Left renal pelvis (tissue), 4 donors: ENCODE data around the gene KRTAP5-5. TPM values are rescaled to one million over a fixed set of nuclear protein-coding genes. Genes with fewer than 3 reads are reported as not detected.
"Not testable (repeated sequence)": the region's sequence is repeated elsewhere in the genome, so short reads cannot be mapped to it uniquely, and the experiment has no call there.

ENCODE experiments used
- DNase-seq, 4 donors: peaks; one replicate each; pipeline ENCODE4 v3.0.0-alpha.2; 2013; ENCODE audit warnings: low read depth in 4 of 4, low spot score in 3 of 4
- polyA plus RNA-seq, 4 donors: library from polyadenylated mRNA; unstranded; fragments of 120-200 nt; gene quantifications; one replicate each; pipeline ENCODE4 v1.2.1, GENCODE V29; 2013; ENCODE audit not compliant: insufficient read length in 4 of 4

The KRTAP5-5 gene, protein sequence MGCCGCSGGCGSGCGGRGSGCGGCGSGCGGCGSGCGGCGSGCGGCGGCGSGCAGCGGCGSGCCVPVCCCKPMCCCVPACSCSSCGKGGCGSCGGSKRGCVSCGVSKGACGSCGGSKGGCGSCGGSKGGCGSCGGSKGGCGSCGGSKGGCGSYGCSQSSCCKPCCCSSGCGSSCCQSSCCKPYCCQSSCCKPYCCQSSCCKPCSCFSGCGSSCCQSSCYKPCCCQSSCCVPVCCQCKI
- not detected for polyA plus RNA-seq

DNA sequence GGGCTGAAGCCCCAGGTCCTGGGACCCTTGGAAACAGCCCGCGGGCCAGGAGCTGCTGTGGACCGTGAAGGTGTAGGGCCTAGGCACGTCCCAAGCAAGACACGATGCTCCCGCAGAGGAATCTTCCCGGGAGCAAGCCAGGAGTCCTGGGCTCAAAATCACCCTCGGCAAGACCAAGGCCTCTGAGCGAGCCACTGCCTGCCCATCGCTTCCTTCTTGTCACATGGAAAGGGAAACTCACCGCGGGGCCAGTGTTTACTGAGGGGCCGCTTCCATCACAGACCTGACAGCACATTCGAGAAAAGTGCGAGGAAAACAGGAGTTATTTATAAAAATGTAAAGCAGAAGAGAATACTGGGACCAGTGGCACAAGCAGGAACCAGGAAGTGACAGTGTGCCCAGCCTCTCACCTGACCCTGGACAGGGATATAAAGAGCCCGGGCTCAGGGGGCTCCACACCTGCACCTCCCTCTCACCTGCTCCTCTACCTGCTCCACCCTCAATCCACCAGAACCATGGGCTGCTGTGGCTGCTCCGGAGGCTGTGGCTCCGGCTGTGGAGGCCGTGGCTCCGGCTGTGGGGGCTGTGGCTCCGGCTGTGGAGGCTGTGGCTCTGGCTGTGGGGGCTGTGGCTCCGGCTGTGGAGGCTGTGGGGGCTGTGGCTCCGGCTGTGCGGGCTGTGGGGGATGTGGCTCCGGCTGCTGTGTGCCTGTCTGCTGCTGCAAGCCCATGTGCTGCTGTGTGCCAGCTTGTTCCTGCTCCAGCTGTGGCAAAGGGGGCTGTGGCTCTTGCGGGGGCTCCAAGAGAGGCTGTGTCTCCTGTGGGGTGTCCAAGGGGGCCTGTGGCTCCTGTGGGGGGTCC lies at the start of gene KRTAP5-5:
Gene KRTAP5-5 (plus strand): TSS at position 450 of the 860 bp plus-strand sequence. CDS start 66 bp downstream, at position 516.
- no peak for DNase-seq

DNA sequence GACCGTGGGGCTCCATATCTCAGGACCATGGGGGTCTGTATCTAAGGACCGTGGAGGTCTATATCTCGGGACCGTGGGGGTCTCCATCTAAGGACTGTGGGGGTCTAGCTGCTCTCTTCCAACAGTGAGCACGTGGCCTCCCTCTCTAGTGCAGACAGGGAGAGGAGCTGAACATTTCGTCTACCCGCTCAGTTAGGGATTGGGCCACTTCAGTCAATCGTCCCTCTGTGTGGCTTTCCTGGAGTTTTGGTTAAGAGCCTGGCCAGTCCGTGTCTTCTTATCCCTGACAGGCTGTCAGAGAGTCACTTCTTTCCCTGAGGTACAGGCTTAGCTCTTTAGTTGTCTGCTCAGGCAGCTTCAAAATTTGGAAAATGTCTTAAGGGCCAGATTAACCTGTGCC lies 47.6 kb upstream of the KRTAP5-5 start:
- no peak for DNase-seq

DNA sequence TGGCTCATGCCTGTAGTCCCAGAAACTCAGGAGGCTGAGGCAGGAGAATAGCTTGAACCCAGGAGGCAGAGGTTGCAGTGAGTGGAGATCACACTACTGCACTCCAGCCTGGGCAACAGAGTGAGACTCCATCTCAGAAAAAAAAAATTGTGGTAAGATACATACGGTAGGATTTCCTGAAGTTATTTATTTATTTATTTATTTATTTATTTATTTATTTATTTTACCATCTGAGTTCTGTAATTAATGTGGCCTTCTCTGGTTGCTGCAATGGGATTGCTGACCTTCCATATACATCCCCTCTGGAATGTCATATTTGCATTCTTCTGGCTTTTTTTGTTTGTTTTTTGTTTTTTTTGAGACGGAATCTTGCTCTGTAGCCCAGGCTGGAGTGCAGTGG lies 46.7 kb upstream of the KRTAP5-5 start:
- DNase-seq = not testable (repeated sequence)

DNA sequence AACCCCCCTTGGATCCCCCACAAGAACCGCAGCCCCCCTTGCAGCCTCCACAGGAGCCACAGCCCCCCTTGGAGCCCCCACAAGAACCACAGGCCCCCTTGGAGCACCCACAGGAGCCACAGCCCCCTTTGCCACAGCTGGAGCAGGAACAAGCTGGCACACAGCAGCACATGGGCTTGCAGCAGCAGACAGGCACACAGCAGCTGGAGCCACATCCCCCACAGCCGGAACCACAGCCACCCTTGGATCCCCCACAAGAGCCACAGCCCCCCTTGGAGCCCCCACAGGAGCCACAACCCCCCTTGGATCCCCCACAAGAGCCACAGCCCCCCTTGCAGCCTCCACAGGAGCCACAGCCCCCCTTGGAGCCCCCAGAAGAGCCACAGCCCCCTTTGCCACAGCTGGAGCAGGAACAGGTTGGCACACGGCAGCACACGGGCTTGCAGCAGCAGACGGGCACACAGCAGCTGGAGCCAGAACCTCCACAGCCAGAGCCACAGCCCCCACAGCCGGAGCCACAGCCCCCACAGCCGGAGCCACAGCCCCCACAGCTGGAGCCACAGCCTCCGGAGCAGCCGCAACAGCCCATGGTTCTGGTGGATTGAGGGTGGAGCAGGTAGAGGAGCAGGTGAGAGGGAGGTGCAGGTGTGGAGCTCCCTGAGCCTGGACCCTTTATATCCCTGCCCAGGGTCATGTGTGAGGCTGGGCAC lies 44.8 kb upstream of the KRTAP5-5 start, which contains the start of gene KRTAP5-1:
Gene KRTAP5-1 (minus strand): TSS at position 623 of the 710 bp plus-strand sequence. CDS start 34 bp downstream, at position 589.
- DNase-seq = not testable (repeated sequence)

DNA sequence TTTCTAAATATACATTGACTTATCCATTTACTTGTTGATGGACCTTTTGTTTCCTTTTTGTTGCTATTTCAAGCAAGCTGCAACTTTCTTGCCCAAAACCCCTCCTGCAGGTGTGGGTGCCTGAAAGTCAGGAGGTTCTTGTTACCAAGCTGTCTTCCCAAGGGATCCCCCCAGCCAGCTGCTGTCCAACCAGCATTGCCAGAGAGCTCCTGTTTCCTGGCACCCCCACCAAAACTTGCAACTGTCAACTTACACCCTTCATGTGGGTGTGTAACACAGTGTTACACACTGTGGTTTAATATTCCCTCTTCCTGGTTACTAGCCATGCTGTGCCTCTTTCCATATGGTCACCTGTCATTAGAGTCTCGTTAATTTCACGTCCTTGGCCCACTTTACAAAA lies 42.9 kb upstream of the KRTAP5-5 start:
- no peak for DNase-seq

DNA sequence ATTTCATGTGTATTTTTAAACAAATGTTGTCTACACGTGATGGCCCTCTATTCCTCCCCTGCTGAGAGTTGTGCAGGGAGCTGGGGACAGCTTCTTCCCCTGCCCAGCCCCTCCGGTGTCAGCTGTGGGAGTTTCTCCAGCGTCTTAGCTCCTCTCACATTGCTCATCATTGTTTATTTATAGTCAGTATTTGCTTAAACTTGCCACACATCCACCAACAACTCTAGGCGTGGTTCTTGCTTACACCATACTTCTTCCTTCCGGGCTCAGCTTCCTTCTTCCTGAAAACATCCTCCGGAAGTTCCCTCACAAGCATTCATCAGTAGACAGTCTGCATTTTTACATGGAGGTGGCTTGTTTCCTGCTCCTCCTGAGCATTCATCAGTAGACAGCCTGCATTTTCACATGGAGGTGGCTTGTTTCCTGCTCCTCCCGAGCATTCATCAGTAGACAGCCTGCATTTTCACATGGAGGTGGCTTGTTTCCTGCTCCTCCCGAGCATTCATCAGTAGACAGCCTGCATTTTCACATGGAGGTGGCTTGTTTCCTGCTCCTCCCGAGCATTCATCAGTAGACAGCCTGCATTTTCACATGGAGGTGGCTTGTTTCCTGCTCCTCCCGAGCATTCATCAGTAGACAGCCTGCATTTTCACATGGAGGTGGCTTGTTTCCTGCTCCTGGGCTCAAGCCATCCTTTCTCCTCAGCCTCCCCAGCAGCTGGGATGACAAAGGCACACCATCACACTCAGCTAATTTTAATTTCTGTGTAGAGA lies 40.2 kb upstream of the KRTAP5-5 start:
- not testable (repeated sequence) for DNase-seq

DNA sequence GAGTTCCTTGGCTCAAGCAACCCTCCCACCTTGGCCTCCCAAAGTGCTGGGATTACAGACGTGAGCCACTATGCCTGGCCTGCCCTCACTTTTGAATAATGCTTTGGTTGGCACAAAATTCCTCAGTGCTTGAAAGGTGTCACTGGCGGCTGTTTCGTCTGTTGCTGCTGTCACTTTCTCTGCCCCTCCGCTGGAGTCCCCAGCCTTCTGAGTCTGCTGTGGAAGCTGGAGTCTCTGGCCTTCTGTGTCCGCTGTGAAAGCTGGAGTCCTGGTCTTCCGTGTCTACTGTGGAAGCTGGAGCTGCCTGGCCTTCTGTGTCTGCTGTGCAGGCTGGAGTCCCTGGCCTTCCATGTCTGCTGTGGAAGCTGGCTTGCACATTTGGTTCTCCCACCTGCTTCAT lies 39.6 kb upstream of the KRTAP5-5 start:
- no peak for DNase-seq

DNA sequence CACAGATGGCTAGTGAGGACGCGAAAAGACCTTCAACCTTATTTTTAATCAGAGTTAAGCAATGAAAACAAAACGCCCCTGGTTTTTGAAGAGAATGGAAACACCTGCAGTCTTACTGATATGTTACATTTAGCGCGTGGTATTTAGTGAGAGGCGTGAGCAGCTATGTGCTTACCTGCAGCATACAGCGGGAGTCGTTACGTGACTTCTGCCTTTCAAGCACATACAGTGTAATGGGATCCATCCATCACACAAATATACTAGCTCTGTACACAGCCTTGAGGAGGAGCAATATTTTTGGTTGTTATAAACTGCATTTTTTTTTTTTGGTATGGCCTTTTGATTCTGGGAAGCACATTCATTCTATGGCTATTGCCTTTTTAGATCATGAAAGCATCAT lies 36.9 kb upstream of the KRTAP5-5 start:
- no peak for DNase-seq

DNA sequence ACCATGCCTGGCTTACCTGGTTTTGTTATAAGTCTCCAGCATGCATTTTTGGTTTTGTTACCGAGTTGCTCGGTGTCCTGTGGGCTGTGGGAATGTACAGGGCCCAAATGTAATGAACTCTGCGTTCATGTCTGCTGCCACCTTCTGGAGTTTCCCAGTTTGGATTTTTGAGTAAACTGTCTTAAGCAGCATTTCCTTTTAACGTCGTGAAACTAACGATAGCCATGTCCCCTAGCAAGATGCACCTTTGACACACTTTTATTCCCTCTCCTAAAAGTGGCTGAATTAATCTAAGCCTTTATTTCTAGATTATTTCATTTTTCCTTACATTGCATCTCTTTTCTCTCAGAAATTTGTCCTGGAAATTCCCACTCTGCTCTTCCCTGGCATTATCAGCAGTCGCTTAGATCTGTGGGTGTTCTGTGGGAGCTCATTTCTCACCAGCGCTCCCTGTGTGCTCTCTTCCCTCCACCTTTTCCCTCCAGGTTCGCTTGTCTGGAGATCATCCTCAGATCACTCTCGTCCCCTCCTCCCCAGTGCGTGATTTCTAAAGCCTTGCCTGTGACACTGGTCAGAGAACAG lies 33.5 kb upstream of the KRTAP5-5 start:
- not testable (repeated sequence) for DNase-seq

DNA sequence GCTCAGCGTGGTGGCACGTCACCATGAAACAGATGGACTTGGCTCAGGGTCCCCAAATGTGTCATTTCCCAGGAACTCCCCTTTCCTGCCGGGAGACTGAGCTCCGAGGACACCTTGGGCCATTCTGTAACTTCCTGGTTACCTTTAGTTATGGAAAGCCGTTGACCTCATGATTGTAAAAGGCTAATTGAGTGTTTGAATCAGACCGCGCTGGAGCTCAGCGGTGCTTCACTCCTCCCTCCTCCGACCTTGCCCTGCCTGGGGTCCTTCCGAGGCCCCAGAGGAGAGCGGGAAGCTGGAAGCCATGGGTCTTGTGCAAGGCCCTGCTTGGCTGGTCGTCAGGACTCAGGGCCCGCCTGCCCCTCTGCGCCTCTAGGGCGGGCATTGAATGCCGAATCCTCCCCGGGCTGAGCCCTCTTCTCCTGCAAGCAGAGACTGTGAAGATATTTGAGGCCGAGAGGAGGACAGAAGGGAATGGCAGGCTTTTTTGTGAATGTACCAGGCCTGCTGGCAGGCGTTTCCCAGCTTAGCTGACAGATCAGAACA lies 32.9 kb upstream of the KRTAP5-5 start:
- not testable (repeated sequence) for DNase-seq

DNA sequence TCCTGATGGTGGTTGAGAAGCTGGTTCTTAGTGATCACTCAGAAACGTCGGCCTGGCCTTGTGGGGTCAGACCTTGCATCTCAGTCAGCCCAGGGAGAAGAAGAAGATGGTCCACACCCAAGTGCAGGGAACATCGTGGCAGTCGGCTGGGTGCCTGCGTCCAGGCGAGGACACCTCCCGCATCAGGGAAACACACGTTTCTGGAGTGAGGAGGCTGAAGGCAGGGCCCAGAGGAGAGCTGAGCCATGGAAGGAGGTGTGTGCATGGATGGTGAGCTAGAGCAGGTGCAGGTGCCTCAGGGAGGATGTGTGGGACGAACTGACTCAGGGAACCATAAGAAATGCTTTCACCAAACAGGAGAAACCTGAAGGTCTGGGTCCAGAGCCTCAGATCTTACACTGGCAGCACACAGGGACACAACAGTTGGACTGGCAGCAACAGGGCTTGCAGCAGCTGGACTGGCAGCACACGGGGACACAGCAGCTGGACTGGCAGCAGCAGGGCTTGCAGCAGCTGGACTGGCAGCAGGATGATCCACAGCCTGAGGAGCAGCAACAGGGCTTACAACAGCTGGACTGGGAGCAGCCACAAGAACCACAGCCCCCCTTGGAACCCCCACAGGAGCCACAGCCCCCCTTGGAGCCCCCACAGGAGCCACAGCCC lies 32.1 kb upstream of the KRTAP5-5 start:
- DNase-seq = no peak

DNA sequence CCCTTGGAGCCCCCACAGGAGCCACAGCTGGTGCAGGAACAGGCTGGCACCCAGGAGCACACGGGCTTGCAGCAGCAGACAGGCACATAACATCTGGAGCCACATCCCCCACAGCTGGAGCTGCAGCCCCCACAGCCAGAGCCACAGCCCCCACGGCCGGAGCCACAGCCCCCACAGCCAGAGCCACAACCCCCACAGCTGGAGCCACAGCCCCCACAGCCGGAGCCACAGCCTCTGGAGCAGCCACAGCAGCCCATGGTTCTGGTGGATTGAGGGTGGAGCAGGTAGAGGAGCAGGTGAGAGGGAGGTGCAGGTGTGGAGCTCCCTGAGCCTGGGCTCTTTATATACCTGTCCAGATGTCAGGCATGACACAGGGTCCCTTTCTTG lies 31.6 kb upstream of the KRTAP5-5 start, which contains the start of gene KRTAP5-2:
Gene KRTAP5-2 (minus strand): TSS at position 301 of the 387 bp plus-strand sequence. CDS start 44 bp downstream, at position 257.
- DNase-seq = no peak

DNA sequence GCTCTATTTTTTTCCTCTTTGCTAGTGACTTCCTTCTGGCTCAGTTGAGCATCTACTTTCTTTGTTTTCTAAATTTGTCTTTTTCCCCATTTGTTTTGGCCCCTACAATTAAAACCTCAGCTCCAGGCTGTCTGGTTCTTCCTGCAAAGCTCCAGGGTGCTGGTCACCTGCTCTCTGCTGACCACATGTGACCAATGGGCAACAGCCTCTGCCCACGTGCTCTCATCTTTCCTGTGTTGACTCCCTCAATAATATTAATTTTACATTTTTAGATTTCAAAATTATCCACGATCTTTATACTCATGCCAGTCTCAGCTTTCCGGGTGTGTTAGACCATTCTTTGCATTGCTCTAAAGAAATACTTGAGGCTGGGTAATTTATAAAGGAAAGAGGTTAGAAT lies 31.2 kb upstream of the KRTAP5-5 start:
- DNase-seq = not testable (repeated sequence)

DNA sequence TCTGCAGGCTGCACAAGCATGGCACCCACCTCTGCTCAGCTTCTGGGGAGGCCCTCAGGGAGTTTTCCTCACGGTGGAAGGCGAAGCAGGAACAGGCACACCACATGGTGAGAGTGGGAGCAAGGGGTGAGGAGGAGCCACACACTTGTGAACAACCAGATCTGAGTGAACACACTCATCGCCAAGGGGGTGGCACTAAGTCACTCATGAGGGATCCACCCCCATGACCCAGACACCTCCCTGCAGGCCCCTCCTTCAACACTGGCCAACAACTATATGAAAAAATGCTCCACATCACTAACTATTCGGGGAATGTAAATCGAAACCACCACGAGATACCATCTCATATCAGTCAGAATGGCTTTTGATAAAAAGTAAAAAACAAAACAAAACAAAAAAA lies 30.8 kb upstream of the KRTAP5-5 start:
- DNase-seq = no peak

DNA sequence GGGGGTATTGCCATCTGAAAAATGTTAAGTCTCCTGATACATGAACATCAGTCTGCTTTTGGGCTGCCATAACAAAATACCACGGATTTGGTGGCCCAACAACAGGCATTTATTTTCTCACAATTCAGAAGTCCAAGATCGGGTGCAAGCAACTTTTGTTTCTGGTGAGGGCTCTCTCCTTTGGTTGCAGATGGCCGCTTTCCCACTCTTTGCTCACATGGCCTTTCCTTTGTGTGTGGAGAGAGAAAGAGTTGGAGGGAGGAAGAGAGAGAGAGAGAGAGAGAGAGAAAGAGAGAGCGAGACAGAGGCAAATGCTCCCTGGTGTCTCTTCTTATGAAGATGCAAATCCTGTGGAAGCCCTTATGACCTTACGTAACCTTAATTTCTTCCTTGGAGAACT lies 28.9 kb upstream of the KRTAP5-5 start:
- DNase-seq = no peak

DNA sequence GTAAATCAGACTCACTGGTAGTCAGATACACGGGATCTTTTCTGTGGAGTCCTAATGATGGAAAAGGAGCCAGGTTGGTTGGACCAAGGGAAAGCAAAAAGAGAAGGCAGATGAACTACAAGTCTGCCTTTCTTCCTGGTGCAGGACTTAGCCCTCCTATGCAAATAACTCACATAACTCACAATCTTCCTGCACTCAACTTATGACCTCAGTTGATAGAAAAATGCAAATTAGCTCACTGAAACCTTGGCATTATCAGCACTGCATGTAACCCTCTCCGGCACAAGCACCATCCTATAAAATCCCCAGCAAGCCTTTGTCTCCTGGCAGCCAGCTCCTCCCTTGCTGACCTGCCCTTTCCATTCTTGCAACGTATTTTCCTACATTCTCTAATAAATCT lies 27.9 kb upstream of the KRTAP5-5 start:
- not testable (repeated sequence) for DNase-seq

DNA sequence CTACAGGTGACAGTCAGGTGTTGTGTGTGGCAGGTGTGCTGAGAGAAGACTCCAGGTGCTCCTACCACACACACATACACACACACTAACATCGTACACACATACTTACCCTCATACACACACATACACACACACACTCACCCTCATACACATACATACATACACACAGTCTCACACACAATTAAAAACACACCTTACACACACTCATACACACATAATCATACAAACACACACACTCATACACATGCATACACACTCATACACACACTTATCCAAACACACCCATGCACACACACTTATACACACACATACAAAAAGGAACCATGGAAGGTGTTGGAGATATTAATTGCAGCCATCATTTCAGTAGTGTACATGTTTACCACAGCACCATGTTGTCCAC lies 25.9 kb upstream of the KRTAP5-5 start:
- DNase-seq = no peak

DNA sequence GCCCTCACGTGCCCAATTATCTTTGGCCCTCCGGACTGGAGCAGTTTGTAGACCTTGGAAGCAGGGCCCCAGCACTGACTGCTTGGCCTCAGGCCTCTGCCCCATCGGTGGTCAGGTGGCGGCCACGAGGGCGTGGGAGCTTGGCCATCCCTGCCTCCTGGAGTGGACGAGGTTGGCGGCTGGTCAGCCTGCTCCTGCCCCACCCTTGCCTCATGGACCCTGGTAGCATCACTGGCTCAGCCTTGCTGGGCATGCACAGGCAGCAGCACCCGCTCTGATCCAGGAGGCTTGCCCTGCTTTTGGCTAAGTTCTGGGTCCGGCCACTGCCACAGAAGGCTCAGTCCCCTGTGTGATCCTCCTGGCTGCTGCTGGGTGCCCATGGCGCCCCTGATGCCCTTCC lies 25.4 kb upstream of the KRTAP5-5 start:
- DNase-seq = no peak

DNA sequence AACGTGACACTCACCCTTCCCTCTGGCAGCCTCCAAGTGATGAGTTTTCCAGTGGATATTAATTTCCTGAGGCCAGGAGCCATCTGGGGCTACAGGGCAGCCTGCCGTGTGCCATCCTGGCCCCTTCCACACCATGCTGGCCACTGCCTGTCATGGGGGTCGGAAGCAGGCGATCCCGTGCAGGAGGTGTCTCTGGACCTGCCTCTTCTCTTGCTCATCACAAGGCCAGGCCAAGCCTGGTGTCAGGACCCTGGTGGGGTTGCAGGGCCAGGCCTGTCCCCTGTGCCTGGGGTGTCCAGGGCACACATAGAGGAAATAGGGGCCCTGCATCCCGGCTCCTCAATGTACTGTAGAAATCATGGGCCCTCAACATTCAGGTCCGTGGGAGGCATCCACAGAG lies 24.9 kb upstream of the KRTAP5-5 start:
- no peak for DNase-seq
